NCI-H146 treated with DMSO at 0.1 percent for 48 hours (cell line): ENCODE data around the gene FLYWCH2.
A peak's percentile ranks its signal among the peaks of the same experiment; 100 is the strongest.
"Not testable (repeated sequence)": the region's sequence is repeated elsewhere in the genome, so short reads cannot be mapped to it uniquely, and the experiment has no call there.

Source experiments
- DNase-seq: peaks from one replicate; lab custom pipeline; 2025; ENCODE audit not compliant: unreplicated experiment; lab: John Stamatoyannopoulos, UW

FLYWCH2 gene

DNA sequence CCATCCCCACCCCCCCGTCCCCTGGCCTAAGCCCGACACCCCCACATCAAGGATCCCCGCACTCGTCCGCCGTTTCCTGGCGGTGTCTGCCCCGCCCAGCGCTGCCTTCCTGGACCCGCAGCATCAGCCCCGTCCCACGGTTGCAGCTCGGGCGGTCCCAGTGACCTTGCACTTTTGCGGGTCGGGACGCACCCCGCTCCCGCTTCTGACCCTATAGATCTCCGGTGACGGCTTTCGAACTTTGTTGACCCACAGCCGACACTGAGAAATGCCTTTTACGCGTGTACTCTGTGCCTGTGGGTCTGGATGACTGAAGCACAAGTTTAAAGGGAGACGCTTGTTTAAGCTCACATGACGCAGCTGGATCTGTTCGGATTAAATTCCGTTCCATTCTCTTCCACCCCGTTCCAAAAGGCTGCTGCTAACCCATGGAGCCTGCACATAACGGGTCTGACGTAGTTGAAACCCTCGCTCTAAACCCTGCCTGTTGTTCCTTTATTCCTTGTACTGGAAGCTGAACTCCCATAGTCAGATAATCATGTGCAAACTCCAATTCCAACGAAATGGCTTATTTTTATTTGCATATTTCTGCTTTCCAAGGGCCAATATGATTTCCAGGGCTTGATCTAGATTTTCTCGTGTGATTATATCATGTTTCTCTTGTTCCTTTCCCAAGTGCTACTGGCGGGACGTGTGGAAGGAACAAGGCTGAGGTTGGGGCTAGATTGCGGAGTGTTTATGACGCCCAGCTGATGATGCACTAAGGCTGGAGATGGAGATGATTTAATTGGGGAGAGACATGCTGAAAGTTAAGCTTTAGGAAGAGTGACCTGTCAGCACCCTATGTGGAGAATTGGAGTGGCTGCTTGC, 29.6 kb downstream of the FLYWCH2 start:
- DNase-seq: no peak

DNA sequence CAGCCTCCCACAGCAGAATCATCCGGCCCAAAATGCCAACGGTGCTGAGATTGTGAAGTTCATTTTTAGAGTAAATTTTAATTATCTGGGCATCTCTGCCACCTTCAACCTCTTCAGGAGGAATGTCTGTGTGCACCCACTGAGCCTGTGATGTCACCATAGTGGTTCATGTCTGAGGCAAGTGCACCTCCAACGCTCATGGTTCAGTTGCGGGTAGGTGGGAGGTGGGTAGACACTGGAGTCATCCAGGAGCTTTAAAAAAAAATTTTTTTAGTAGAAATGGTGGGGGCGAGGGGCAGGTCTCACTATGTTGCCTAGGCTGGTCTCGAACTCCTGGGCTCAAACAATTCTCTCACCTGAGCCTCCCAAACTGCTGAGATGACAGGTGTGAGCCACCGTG, 30.6 kb downstream of the FLYWCH2 start:
- no peak for DNase-seq

DNA sequence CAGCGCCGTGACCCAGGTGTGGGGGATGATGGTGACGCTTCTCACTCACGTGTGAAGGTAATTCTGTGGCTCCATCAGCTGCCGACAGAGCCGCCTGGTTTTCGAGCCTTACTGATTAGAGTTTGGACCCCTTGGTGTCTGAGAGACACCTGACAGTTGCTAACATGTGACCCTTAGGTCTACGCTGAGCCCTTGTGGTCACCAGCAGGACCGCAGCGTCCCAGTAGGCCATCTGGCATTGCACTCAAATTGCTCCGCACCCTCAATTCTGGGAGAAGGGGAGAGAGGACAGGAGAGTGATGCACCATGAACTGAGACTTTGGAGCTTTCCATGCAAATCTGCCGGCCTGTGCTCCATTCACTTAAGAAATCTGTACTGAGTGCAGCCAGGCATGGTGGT, 31.2 kb downstream of the FLYWCH2 start:
- no peak for DNase-seq

GRCh38 chr16:2915196-2915929, 32.3 kb downstream of the FLYWCH2 start:
- no peak for DNase-seq

GRCh38 chr16:2919511-2920255, 36.7 kb downstream of the FLYWCH2 start:
- no peak for DNase-seq

DNA sequence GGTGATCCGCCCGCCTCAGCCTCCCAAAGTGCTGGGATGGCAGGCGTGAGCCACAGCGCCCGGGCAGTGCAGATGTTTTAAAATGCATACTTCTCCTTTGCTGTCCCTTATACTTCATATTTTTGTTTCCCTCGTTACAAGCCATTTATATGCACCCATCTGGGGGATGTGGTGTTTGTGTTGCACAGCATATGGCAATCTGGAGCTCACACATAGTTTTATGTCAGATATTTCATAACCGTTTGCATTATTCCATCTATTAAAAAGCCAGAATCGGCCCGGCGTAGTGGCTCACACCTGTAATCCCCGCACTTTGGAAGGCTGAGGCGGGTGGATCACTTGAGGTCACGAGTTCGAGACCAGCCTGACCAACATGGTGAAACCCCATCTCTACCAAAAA, 40.5 kb downstream of the FLYWCH2 start:
- DNase-seq: no peak

GRCh38 chr16:2924901-2925755, 42.1 kb downstream of the FLYWCH2 start:
- DNase-seq: no peak

DNA sequence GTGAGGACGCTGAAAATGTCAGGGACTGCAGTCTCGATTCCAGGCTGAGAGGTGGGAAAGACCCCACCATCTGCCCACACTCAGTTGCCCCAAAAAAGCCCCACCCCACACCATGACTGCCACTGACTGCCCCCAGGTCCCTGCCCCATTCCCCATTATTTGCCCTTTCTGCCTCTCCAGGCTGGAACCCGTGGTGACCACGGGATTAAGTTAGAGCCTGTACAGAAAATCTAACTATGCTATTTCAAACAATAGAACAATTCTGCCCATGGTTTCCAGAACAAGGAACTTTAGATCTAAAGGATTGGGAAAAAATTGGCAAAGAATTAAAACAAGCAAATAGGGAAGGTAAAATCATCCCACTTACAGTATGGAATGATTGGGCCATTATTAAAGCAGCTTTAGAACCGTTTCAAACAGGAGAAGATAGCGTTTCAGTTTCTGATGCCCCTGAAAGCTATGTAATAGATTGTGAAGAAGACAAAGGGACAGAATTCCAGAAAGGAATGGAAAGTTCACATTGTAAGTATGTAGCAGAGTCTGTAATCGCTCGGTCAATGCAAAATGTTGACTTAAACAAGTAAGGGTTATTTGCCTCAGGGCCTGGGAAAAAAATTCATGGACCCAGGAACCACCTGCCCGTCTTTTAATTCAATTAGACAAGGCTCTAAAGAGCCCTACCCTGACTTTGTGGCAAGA, 43.1 kb downstream of the FLYWCH2 start:
- peak; percentile 66 for DNase-seq

- DNase-seq: no peak
Measured at GRCh38 chr16:2926650-2926999, 43.6 kb downstream of the FLYWCH2 start.

- DNase-seq: peak; percentile 91
Measured at GRCh38 chr16:2927010-2927646, 44.1 kb downstream of the FLYWCH2 start.

DNA sequence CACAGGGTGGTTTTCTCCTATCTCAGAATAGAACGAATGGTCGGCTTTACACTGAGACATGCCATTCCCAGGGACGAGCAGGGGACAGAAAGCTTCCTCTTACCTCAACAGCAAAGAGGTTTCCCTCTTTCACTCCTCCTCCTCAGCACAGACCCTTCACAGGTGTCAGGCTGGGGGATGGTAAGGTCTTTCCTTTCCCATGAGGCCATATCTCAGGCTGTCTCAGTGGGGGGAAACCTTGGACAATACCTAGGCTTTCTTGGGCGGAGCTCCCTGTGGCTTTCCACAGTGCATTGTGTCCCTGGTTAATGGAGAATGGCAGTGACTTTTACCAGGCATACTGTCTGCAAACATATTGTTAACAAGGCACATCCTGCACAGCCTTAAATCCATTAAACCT, 45.1 kb downstream of the FLYWCH2 start:
- not testable (repeated sequence) for DNase-seq

DNA sequence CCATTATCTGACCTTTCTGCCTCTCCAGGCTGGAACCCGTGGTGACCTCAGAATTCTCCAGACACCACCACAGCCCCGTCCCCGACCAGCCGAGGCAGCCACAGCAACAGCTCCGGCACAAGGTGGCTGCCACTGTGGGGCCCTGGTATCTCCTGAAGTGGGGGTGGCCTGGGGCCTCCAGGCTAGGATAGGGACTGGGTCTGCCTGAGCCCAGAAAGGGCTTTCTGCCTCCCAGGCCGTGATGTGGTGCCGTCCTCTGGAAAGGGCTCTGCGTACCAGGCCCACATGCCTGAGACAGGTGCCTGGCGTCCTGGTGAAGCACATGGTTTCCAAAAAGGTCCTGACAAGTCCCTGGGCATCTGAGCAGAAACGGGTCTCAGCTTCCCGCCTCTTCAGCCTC, 45.8 kb downstream of the FLYWCH2 start:
- DNase-seq: no peak

- no peak for DNase-seq
Measured at GRCh38 chr16:2929693-2930092, 46.7 kb downstream of the FLYWCH2 start.

- DNase-seq: no peak
Measured at GRCh38 chr16:2930236-2930635, 47.2 kb downstream of the FLYWCH2 start.

DNA sequence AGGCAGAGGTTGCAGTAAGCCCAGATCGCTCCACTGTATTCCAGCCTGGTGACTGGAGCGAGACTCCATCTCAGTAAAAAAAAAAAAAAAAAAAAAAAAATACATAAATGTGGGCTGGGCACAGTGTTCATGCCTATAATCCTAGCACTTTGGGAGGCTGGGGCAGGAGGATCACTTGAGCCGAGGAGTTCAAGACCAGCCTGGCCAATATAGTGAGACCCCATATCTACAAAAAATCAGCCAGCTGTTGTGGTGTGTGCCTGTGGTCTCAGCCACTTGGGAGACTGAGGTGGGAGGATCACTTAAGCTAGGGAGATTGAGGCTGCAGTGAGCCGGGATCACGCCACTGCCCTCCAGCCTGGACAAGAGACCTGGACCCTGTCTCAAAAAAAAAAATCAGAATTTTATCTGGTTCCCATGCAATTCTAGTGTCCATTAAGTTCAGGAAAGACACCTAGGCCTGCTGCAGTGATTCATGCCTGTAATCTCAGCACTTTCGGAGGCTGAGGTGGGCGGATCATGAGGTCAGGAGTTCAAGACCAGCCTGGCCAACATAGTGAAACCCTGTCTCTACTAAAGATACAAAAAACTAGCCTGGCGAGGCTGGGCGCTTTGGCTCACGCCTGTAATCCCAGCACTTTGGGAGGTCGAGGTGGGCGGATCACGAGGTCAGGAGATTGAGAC, 48.4 kb downstream of the FLYWCH2 start:
- not testable (repeated sequence) for DNase-seq

DNA sequence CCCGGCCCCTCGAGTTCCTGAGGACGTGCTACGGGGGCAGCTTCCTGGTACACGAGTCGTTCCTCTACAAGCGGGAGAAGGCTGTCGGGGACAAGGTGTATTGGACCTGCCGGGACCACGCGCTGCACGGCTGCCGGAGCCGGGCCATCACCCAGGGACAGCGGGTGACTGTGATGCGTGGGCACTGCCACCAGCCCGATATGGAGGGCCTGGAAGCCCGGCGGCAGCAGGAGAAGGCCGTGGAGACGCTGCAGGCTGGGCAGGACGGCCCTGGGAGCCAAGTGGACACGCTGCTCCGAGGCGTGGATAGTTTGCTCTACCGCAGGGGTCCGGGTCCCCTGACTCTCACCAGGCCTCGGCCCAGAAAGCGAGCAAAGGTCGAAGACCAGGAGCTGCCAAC, 50.1 kb downstream of the FLYWCH2 start:
- DNase-seq: no peak

DNA sequence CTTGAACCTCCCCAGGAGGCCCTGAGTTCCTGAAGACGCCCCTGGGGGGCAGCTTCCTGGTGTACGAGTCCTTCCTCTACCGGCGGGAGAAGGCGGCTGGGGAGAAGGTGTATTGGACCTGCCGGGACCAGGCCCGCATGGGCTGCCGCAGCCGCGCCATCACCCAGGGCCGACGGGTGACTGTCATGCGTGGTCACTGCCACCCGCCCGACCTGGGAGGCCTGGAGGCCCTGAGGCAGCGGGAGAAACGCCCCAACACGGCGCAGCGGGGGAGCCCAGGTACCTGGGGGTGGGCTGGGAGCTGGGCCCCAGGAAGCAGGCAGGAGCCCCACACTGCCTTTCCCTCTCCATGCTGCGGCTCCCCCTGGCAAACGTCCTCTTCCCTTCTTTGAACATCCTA, 50.7 kb downstream of the FLYWCH2 start:
- DNase-seq: no peak

GRCh38 chr16:2934450-2934849, 51.4 kb downstream of the FLYWCH2 start:
- DNase-seq: no peak

DNA sequence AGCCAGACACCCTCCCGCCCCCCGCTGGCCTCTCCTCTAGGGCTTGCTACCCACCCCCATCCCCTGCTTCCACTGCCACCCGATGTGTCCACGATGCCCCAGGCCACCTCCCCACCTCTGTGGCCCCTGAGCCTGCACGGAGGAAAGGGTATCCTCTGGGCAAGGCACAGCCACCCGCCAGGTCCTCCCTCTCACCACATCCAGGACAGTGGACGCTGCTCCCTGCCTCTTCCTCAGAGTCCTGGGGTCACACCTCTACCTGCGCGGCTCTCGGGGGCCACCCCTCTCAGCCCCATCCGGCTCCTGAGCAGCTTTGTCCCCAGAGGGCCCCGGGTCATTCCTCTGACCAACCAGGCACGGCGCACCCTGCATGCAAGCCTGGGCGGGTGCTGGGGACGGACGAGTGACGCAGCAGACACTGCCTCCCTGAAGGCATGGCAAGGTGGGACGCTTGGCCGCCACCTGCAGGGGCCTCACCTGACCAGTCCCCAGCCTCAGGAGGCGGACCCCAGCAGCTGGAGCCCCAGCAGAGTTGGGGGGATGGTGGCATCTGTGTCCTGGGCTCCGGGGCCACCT, 53.5 kb downstream of the FLYWCH2 start:
- no peak for DNase-seq
